RPMI8226 (cell line): Measurements from ENCODE around the gene UBAC2.

Experiments
- DNase-seq: peaks from one replicate; pipeline ENCODE4 v3.0.0-alpha.2; 2015

The UBAC2 gene

GRCh38 chr13:99250982-99251825 lies 50.5 kb downstream of the UBAC2 start:
- no peak for DNase-seq

- DNase-seq: no peak
These were observed 51.3 kb downstream of the UBAC2 start for GRCh38 chr13:99251921-99252320.

GRCh38 chr13:99254830-99255229 lies 54.2 kb downstream of the UBAC2 start:
- no peak for DNase-seq

- no peak for DNase-seq
These were observed 54.6 kb downstream of the UBAC2 start for GRCh38 chr13:99255271-99255670.

GRCh38 chr13:99256283-99256682 lies 55.6 kb downstream of the UBAC2 start:
- DNase-seq: no peak

- no peak for DNase-seq
These were observed 56.1 kb downstream of the UBAC2 start for GRCh38 chr13:99256709-99257108.

GRCh38 chr13:99257291-99257690 lies 56.6 kb downstream of the UBAC2 start:
- no peak for DNase-seq

- peak; percentile 7 for DNase-seq
These were observed 57.7 kb downstream of the UBAC2 start, which contains the start of gene GPR18 for GRCh38 chr13:99258210-99258860. Gene GPR18 (minus strand): TSS chr13:99258379. CDS start chr13:99255872, 2,507 bp downstream.

- peak; percentile 48 for DNase-seq
These were observed 58.3 kb downstream of the UBAC2 start for GRCh38 chr13:99258946-99259345.

GRCh38 chr13:99260216-99260615 lies 59.6 kb downstream of the UBAC2 start:
- DNase-seq: no peak

GRCh38 chr13:99261059-99261458 lies 60.4 kb downstream of the UBAC2 start:
- DNase-seq: no peak

GRCh38 chr13:99263126-99263785 lies 62.6 kb downstream of the UBAC2 start:
- DNase-seq: no peak

- DNase-seq: no peak
These were observed 63.4 kb downstream of the UBAC2 start for GRCh38 chr13:99264051-99264450.

- DNase-seq: no peak
These were observed 64.6 kb downstream of the UBAC2 start for GRCh38 chr13:99265162-99265800.

- DNase-seq: peak; percentile 41
These were observed 65.3 kb downstream of the UBAC2 start for GRCh38 chr13:99265821-99266426.

- no peak for DNase-seq
These were observed 66.2 kb downstream of the UBAC2 start for GRCh38 chr13:99266827-99267226.

- no peak for DNase-seq
These were observed 67.3 kb downstream of the UBAC2 start for GRCh38 chr13:99267927-99268326.

- DNase-seq: no peak
These were observed 68.2 kb downstream of the UBAC2 start for GRCh38 chr13:99268822-99269221.

- DNase-seq: peak; percentile 49
These were observed 69.1 kb downstream of the UBAC2 start for GRCh38 chr13:99269627-99270241.

- DNase-seq: no peak
These were observed 69.9 kb downstream of the UBAC2 start for GRCh38 chr13:99270518-99270917.

- DNase-seq: no peak
These were observed 70.6 kb downstream of the UBAC2 start for GRCh38 chr13:99271249-99271648.

GRCh38 chr13:99272481-99272880 lies 71.8 kb downstream of the UBAC2 start:
- DNase-seq: no peak
